ENCODE measurements around the gene BORCS5. TPM values are rescaled to one million over a fixed set of nuclear protein-coding genes. Genes with fewer than 3 reads are reported as not detected.

BORCS5 gene
- total and polyA plus RNA-seq, 2 of the 8 experiments (the other 6 are each of a cell fraction or from before 2014, with no cell fraction given), result 8.3 to 17.4 TPM

- Histone ChIP-seq H2BK120ac (replicated peaks; ENCODE audit: low read depth, low read length) (no peak overlapping the region), H3K4ac (replicated peaks; ENCODE audit: insufficient read length, low read depth, low read length) (no peak overlapping the region), H3K27me3 (replicated peaks in 1 of 4; ENCODE audit: control insufficient read depth in 3 of 4, extremely low read depth in 1 of 4, insufficient read depth in 3 of 4, low read length in 3 of 4) (no peaks in the 10 kb centered on the region), H3K23me2 (ENCODE audit: low read depth, low read length) (no peaks in the 10 kb centered on the region), H3K4me3 (ENCODE audit: extremely low read depth in 1 of 4, insufficient read depth in 2 of 4, low read depth in 3 of 4, low read length in 4 of 4) (no peak overlapping the region), H3K23ac (ENCODE audit: insufficient read length) (no peak overlapping the region), H3K79me1 (ENCODE audit: low read depth, low read length) (no peaks in the 10 kb centered on the region; the same call in 1 of the 2 replicates), H2BK15ac (ENCODE audit: low read length) (no peak overlapping the region), H4K8ac (ENCODE audit: extremely low read depth, insufficient read depth, low read length) (no peak overlapping the region), H2BK5ac (ENCODE audit: low read depth, low read length) (no peak overlapping the region; the same call in 1 of the 2 replicates), H3K4me2 (ENCODE audit: insufficient read depth in 1 of 2, low read depth in 2 of 2, low read length in 2 of 2) (no peak overlapping the region), H3K9me3 (ENCODE audit: insufficient read depth in 2 of 2, low read depth in 1 of 2, low read length in 1 of 2) (peaks cover 4 to 7% of the 10 kb centered on the region in 2 experiments; a peak in 3 of 4 replicates), H3K4me1 (replicated peaks in 1 of 4; ENCODE audit: control insufficient read depth in 3 of 4, insufficient read depth in 4 of 4, low read length in 3 of 4) (peaks cover 0 to 3% (median 0%) of the 10 kb centered on the region in 4 experiments; a peak in 3 of 7 replicates), H2BK12ac (ENCODE audit: low read depth, low read length) (no peak overlapping the region), H3K56ac (replicated peaks; ENCODE audit: insufficient read length, low read depth, low read length) (no peak overlapping the region), H3K79me2 (ENCODE audit: control insufficient read depth in 1 of 2, insufficient read depth in 2 of 2, low read length in 2 of 2) (no peaks in the 10 kb centered on the region; a peak in 1 of 4 replicates), H3K27ac (ENCODE audit: low read depth, low read length) (no peak overlapping the region), H4K20me1 (replicated peaks in 1 of 2; ENCODE audit: control insufficient read depth in 1 of 2, insufficient read depth in 2 of 2, low read length in 2 of 2) (no peaks in the 10 kb centered on the region), H2AFZ (ENCODE audit: low read length) (no peak overlapping the region), H3K36me3 (ENCODE audit: control insufficient read depth in 2 of 4, insufficient read depth in 4 of 4, low read length in 3 of 4) (peaks cover 15 to 44% (median 34%) of the 10 kb centered on the region in 4 experiments), H3K18ac (ENCODE audit: extremely low read depth, low read length) (no peak overlapping the region), H2AK5ac (ENCODE audit: low read depth, low read length) (no peak overlapping the region), H3K9ac (replicated peaks in 1 of 4; ENCODE audit: extremely low read depth in 1 of 4, low read depth in 3 of 4, low read length in 3 of 4) (no peak overlapping the region), H4K91ac (replicated peaks; ENCODE audit: insufficient read length, low read length) (no peak overlapping the region), H2BK20ac (ENCODE audit: low read length) (no peak overlapping the region), H3K14ac (ENCODE audit: insufficient read length) (no peak overlapping the region), H4K5ac (ENCODE audit: insufficient read length, low read depth, low read length) (no peak overlapping the region)
- TF ChIP-seq POLR2A (IDR thresholded peaks at IDR 0.05; ENCODE audit: control extremely low read depth in 1 of 2, low read depth in 2 of 2, low read length in 2 of 2) (0 out of 3 replicates have a peak, but pooled peaks of 1 of the 2 experiments have one; percentile 19), TBP (IDR thresholded peaks at IDR 0.05; ENCODE audit: low read depth, low read length) (no peak), RXRA (IDR thresholded peaks at IDR 0.05; ENCODE audit: insufficient read depth, low read depth, low read length) (no peak), TAF7 (optimal IDR thresholded peaks at IDR 0.05; ENCODE audit: borderline replicate concordance, low read depth, low read length) (no peak), SIX5 (IDR thresholded peaks at IDR 0.05; ENCODE audit: low read depth, low read length) (no peak)
- DNase-seq (ENCODE audit: low read depth in 1 of 2, low spot score in 2 of 2) (peak in 1 of 2 experiments; percentile 26), FAIRE-seq (no peak)
- CTCF ChIA-PET (ENCODE audit: partially characterized antibody), result interaction anchor here (0.6 to 2.8 kb wide), 7 partner anchors 10 to 262 kb away, joined by 3 to 9 read pairs (median 3); no protein-coding TSS in a partner anchor
- 95% methylated on average over 15 of the region's 15 CpGs; no CpG with 5 or more reads in 1 of the 2 experiments for WGBS, 2 experiments (ENCODE audit: extremely low coverage in 1 of 2, insufficient coverage in 1 of 2, insufficient read length in 1 of 2, insufficient replicate concordance in 2 of 2, low coverage in 1 of 2, low lambda C conversion rate in 2 of 2, missing lambda C conversion rate in 1 of 2)
- POLR2A ChIA-PET (ENCODE audit: partially characterized antibody), result interaction anchor here (1.3 kb wide), 1 partner anchor 94 kb away, joined by 3 read pairs; no protein-coding TSS in a partner anchor
Observed at GRCh38 chr12:12474931-12475795, 118.3 kb downstream of the BORCS5 start.
